HG03442 (cell line): Measurements from ENCODE around the gene TRIM46.
A peak's percentile ranks its signal among the peaks of the same experiment; 100 is the strongest.

ENCODE experiments used
- ATAC-seq: cut with Tn5 transposase; IDR thresholded peaks from one replicate; pipeline ENCODE4 v1.9.1; 2021; ENCODE audit warnings: mild to moderate bottlenecking, moderate library complexity; ENCODE audit not compliant: unreplicated experiment

TRIM46 gene

GRCh38 chr1:155170806-155171205 is 2.8 kb upstream of the TRIM46 start:
- no peak for ATAC-seq

GRCh38 chr1:155171836-155172731 is 1.6 kb upstream of the TRIM46 start:
- ATAC-seq, result no peak

GRCh38 chr1:155172732-155173477 is 744 bp upstream of the TRIM46 start, which contains the start of gene KRTCAP2:
TSS of gene KRTCAP2 (minus strand) at chr1:155173304. CDS start at chr1:155173224, 80 bp downstream.
- ATAC-seq, result peak; percentile 69

GRCh38 chr1:155174324-155175280 is 953 bp downstream of the TRIM46 start:
- no peak for ATAC-seq

GRCh38 chr1:155175281-155175926 is 1.8 kb downstream of the TRIM46 start:
- ATAC-seq, result no peak

- no peak for ATAC-seq
Measured at GRCh38 chr1:155175927-155176371, 2.3 kb downstream of the TRIM46 start.

- no peak for ATAC-seq
Measured at GRCh38 chr1:155176544-155177071, 3.0 kb downstream of the TRIM46 start.

- ATAC-seq, result no peak
Measured at GRCh38 chr1:155177192-155177917, 3.7 kb downstream of the TRIM46 start.

GRCh38 chr1:155177918-155178281 is 4.3 kb downstream of the TRIM46 start:
- no peak for ATAC-seq

GRCh38 chr1:155178441-155179111 is 4.9 kb downstream of the TRIM46 start:
- ATAC-seq, result no peak

- ATAC-seq, result no peak
Measured at GRCh38 chr1:155179112-155180031, 5.7 kb downstream of the TRIM46 start.

GRCh38 chr1:155181371-155182051 is 7.9 kb downstream of the TRIM46 start:
- no peak for ATAC-seq

GRCh38 chr1:155182052-155182550 is 8.5 kb downstream of the TRIM46 start:
- no peak for ATAC-seq

- ATAC-seq, result no peak
Measured at GRCh38 chr1:155183775-155184221, 10.1 kb downstream of the TRIM46 start.

- no peak for ATAC-seq
Measured at GRCh38 chr1:155184351-155184811, 10.7 kb downstream of the TRIM46 start.
